Gastroesophageal sphincter (tissue), 4 donors: Measurements from ENCODE around the gene TSPAN32. TPM values are rescaled to one million over a fixed set of nuclear protein-coding genes. Genes with fewer than 3 reads are reported as not detected.

Experiments
- ATAC-seq: fragments of 150-250 bp; one replicate; pipeline ENCODE4 v1.9.1; 2016; ENCODE audit warnings: mild to moderate bottlenecking, moderate library complexity
- H3K27ac ChIP-seq, 4 donors: fragments of 200-600 bp; sonication (generic) in 3 of 4; 1 replicate in 3 of 4; 2 replicates in 1 of 4; pipeline ENCODE4 v1.5.1; 2016 to 2019
- H3K27me3 ChIP-seq: fragments of 200-600 bp; sonication (generic); one replicate; pipeline ENCODE4 v1.5.1; 2019
- H3K36me3 ChIP-seq, 2 donors: fragments of 200-600 bp; sonication (generic); one replicate each; pipeline ENCODE4 v1.5.1; 2019; ENCODE audit warnings: control low read depth in 1 of 2
- H3K4me1 ChIP-seq, 3 donors: fragments of 200-600 bp; sonication (generic); 1 replicate in 2 of 3; 2 replicates in 1 of 3; pipeline ENCODE4 v1.5.1; 2016 to 2019; ENCODE audit warnings: control low read depth in 2 of 3
- H3K4me3 ChIP-seq, 2 donors: fragments of 200-600 bp; sonication (generic); one replicate each; pipeline ENCODE4 v1.5.1; 2019; ENCODE audit warnings: mild to moderate bottlenecking in 1 of 2, moderate library complexity in 1 of 2
- H3K9me3 ChIP-seq, 3 donors: fragments of 200-600 bp; sonication (generic); one replicate each; pipeline ENCODE4 v1.5.1; 2017 to 2019; ENCODE audit warnings: control low read depth in 2 of 3
- CTCF ChIP-seq, 4 experiments: fragments of 200-600 bp in 2 of 4; fragments of 450-650 bp in 2 of 4; sonication (generic) in 1 of 4; IDR thresholded peaks; one replicate each; pipeline ENCODE4 v1.5.1; 2017 to 2019; ENCODE audit warnings: antibody characterized with exemption in 4 of 4, mild to moderate bottlenecking in 2 of 4, moderate library complexity in 2 of 4
- EP300 ChIP-seq: sonication (generic); formaldehyde crosslinking; IDR thresholded peaks from one replicate; pipeline ENCODE4 v1.6.1; 2017; ENCODE audit warnings: antibody characterized with exemption, mild to moderate bottlenecking
- POLR2A ChIP-seq, 2 donors: fragments of 450-650 bp; IDR thresholded peaks; one replicate each; pipeline ENCODE4 v1.6.1; 2017; ENCODE audit warnings: antibody characterized with exemption in 2 of 2, mild to moderate bottlenecking in 2 of 2, moderate library complexity in 1 of 2
- POLR2AphosphoS5 ChIP-seq: sonication (generic); formaldehyde crosslinking; IDR thresholded peaks from one replicate; pipeline ENCODE4 v1.6.1; 2017; ENCODE audit warnings: antibody characterized with exemption
- WGBS, 2 donors: methylation state at CpG; one replicate each; pipeline ENCODE4 v1.1.5; 2018; ENCODE audit warnings: low coverage in 1 of 2; 5-methylcytosine and 5-hydroxymethylcytosine counted together
- total RNA-seq, 4 donors: library from RNA; depleted of rRNA; stranded (reverse); fragments of >200 nt; gene quantifications; one replicate each; pipeline ENCODE4 v1.1.0, GENCODE V29; 2016

Gene TSPAN32
- total RNA-seq, 4 donors from 2014 or later = 0.62 to 3.6 (median 3.6) TPM; not detected in 1

DNA sequence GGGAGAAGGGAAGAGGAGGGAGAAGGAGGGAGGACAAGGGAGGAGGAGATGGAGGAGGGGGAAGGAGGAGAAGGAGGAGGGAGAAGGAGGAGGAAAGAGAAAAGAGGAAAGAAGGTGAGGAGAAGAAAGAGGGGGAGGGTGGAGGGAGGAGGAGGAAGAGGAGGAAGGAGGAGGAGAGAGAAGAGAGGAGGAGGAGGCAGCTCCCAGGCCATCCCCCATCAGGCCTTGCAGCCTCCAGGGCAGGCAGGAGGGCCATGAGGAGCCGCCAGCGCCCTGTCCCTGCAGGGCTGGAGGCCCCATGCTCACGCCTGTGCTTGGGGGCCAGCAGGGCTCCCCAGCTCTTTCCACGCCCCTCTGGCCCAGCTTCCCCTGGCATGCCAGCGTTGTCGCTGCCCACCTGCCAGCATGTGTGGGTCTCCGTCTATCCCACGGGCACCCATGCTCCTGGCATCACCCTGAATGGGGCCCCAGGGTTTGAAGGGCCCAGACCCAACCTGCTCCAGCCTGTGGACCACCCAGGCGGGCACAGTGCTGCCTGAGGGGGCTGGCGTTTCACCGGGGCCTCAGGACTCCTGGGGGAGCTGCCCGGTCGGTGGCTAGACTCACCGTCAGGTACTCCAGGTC is 5.2 kb downstream of the TSPAN32 start:
- WGBS, 2 donors = 26% methylated on average over 2 of the region's 14 CpGs; no CpG with 5 or more reads in 1 of the 2 donors
- H3K36me3 ChIP-seq = no peaks in the 10 kb centered on the region
- no peaks in the 10 kb centered on the region for H3K9me3 ChIP-seq
- peak; percentile 41 for ATAC-seq
- peak overlapping the region; percentile 2 to 92 (median 88) for H3K27ac ChIP-seq
- H3K4me3 ChIP-seq = no peak overlapping the region
- H3K27me3 ChIP-seq = no peaks in the 10 kb centered on the region
- peaks cover 3 to 68% (median 28%) of the 10 kb centered on the region in 3 donors for H3K4me1 ChIP-seq
- TF ChIP-seq POLR2A (IDR thresholded peaks at IDR 0.05) = no peak
- no peak for TF ChIP-seq CTCF (IDR thresholded peaks at IDR 0.05)
- TF ChIP-seq EP300 = no peak
- TF ChIP-seq POLR2AphosphoS5 = no peak

DNA sequence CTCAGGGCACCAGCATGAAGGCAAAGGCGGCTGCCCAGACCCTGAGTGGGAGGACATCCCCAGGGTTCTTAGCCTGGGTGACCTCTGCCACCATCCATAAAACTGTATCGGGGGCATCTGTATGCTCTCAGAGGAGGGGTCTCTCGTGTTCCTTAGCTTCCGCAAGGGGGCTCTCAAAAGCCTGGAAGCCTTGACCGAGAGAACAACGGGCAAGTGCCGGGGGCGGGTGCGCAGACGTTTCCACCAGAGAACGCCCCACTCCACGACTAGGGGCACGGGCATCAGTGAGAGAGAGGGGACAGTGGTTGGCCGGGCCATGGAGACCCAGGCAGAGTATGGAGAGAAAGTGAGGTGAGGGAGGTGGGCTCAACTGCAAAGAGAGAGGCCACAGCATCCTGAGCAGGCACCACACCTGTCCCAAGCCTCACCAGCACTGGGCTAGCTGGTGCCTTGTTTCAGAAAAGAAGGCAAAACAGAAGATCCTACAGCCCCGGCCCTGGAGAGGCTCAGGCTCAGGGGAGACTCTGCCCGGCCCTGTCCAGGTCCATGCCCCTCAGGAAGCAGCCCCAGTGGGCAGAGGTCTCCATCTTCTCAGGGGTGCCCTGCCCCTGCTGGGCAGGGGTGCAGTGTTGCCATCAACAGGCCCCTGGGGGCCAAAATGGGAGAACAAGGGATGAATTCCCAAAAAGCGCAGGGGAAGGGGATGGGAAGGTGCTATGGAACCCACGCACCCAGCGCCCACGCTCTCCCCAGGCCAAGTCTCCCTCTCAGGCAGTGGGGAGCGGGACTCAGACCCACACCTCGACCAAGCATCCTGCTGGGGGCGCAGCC is 5.9 kb downstream of the TSPAN32 start:
- Histone ChIP-seq H3K4me3 (no peak overlapping the region), H3K4me1 (peaks cover 3 to 71% (median 28%) of the 10 kb centered on the region in 3 donors), H3K27me3 (no peaks in the 10 kb centered on the region), H3K36me3 (no peaks in the 10 kb centered on the region), H3K9me3 (no peaks in the 10 kb centered on the region), H3K27ac (peak overlapping the region; percentile 2 to 92 (median 88))
- no CpG with 5 or more reads among the region's 23 CpGs for WGBS, 2 donors
- ATAC-seq = no peak
- no peak for TF ChIP-seq CTCF (IDR thresholded peaks at IDR 0.05)
- TF ChIP-seq EP300 = no peak
- no peak for TF ChIP-seq POLR2A (IDR thresholded peaks at IDR 0.05)
- TF ChIP-seq POLR2AphosphoS5 = no peak

GRCh38 chr11:2308713-2309112 is 6.9 kb downstream of the TSPAN32 start:
- WGBS, 2 donors = 100% methylated on average over 1 of the region's 7 CpGs; no CpG with 5 or more reads in 1 of the 2 donors

GRCh38 chr11:2309251-2310072 is 7.6 kb downstream of the TSPAN32 start:
- Histone ChIP-seq H3K9me3 (no peaks in the 10 kb centered on the region), H3K4me3 (no peak overlapping the region), H3K27ac (peak overlapping the region in 1 of 4 donors; percentile 28), H3K4me1 (peaks cover 3 to 71% (median 32%) of the 10 kb centered on the region in 3 donors), H3K27me3 (no peaks in the 10 kb centered on the region), H3K36me3 (no peaks in the 10 kb centered on the region)
- no peak for ATAC-seq
- 80% methylated on average over 2 of the region's 19 CpGs; no CpG with 5 or more reads in 1 of the 2 donors for WGBS, 2 donors
- TF ChIP-seq POLR2A (IDR thresholded peaks at IDR 0.05) (no peak), CTCF (IDR thresholded peaks at IDR 0.05) (no peak), POLR2AphosphoS5 (no peak), EP300 (no peak)

More at GRCh38 chr11:2308713-2309112, 6.9 kb downstream of the TSPAN32 start:
- H3K9me3 ChIP-seq = no peaks in the 10 kb centered on the region
- peak overlapping the region in 1 of 4 donors; percentile 28 for H3K27ac ChIP-seq
- no peaks in the 10 kb centered on the region for H3K27me3 ChIP-seq
- H3K36me3 ChIP-seq = no peaks in the 10 kb centered on the region
- H3K4me1 ChIP-seq = peaks cover 3 to 71% (median 28%) of the 10 kb centered on the region in 3 donors
- H3K4me3 ChIP-seq = no peak overlapping the region
- ATAC-seq = no peak
- no peak for TF ChIP-seq EP300
- TF ChIP-seq POLR2A (IDR thresholded peaks at IDR 0.05) = no peak
- TF ChIP-seq CTCF (IDR thresholded peaks at IDR 0.05) = no peak
- no peak for TF ChIP-seq POLR2AphosphoS5
